Adrenal gland (tissue), 12 donors: Measurements from ENCODE around the gene PIEZO2. TPM values are rescaled to one million over a fixed set of nuclear protein-coding genes. Genes with fewer than 3 reads are reported as not detected.
A peak's percentile ranks its signal among the peaks of the same experiment; 100 is the strongest.
"Not testable (repeated sequence)": the region's sequence is repeated elsewhere in the genome, so short reads cannot be mapped to it uniquely, and the experiment has no call there.

ENCODE experiments used
- DNase-seq, 7 donors: peaks; one replicate each; pipeline ENCODE4 v3.0.0-alpha.2; 2019 to 2020
- H3K27ac ChIP-seq, 5 donors: fragments of 200-600 bp; sonication (generic) in 4 of 5; 1 replicate in 3 of 5; 2 replicates in 2 of 5; pipeline versions ENCODE4 v1.5.1 to v1.8.0; 2016 to 2020; ENCODE audit warnings: mild to moderate bottlenecking in 1 of 5
- H3K27me3 ChIP-seq: fragments of 200-600 bp; 2 replicates; pipeline ENCODE4 v1.8.0; 2021
- H3K36me3 ChIP-seq, 2 donors: fragments of 200-600 bp; replicated peaks in 1 of 2; 1 replicate in 1 of 2; 2 replicates in 1 of 2; pipeline versions ENCODE4 v1.5.1 to v1.8.0; 2018 to 2022
- H3K4me1 ChIP-seq, 2 donors: fragments of 200-600 bp; replicated peaks in 1 of 2; 1 replicate in 1 of 2; 2 replicates in 1 of 2; pipeline versions ENCODE4 v1.5.1 to v1.8.0; 2018 to 2021
- H3K4me3 ChIP-seq, 4 donors: fragments of 200-600 bp; sonication (generic) in 3 of 4; one replicate each; pipeline ENCODE4 v1.5.1; 2016 to 2018
- H3K9me3 ChIP-seq, 3 donors: fragments of 200-600 bp; sonication (generic) in 1 of 3; replicated peaks in 1 of 3; 1 replicate in 2 of 3; 2 replicates in 1 of 3; pipeline versions ENCODE4 v1.5.1 to v1.8.0; 2016 to 2021
- CTCF ChIP-seq, 6 experiments: fragments of 450-650 bp in 4 of 6; fragments of 200-600 bp in 2 of 6; sonication (generic) in 1 of 6; IDR thresholded peaks; 1 replicate in 5 of 6; 2 replicates in 1 of 6; pipeline versions ENCODE4 v1.5.1 to v1.8.0; 2016 to 2021; ENCODE audit warnings: antibody characterized with exemption in 6 of 6, mild to moderate bottlenecking in 2 of 6, moderate library complexity in 1 of 6
- POLR2A ChIP-seq, 2 donors: fragments of 450-650 bp; IDR thresholded peaks; one replicate each; pipeline ENCODE4 v1.6.1; 2017; ENCODE audit warnings: antibody characterized with exemption in 2 of 2, mild to moderate bottlenecking in 2 of 2, moderate library complexity in 1 of 2
- WGBS, 4 donors: extraction: QIAGEN DNeasy Blood & Tissue Kit in 2 of 4; methylation state at CpG; one replicate each; pipeline versions ENCODE4 v1.1.5 to v1.1.7; 2013 to 2017; 5-methylcytosine and 5-hydroxymethylcytosine counted together
- intact Hi-C, 2 donors: fragments of 100-400 bp; cut with DNase I; formaldehyde crosslinking; loops; one replicate each; pipeline versions ENCODE4 v1.14.1 to v1.15.0; 2022 to 2023
- polyA plus RNA-seq, 3 donors: library from polyadenylated mRNA; stranded (reverse); fragments of 200-250 nt in 2 of 3; fragments of 350-450 nt in 1 of 3; fragmentation: Illumina TruSeq in 1 of 3; extraction: RNeasy Lipid Tissue Mini Kit (QIAGEN cat#74804) in 1 of 3; gene quantifications; one replicate each; pipeline ENCODE4 v1.2.3, GENCODE V29; 2013 to 2014
- total RNA-seq, 9 donors: library from RNA; depleted of rRNA in 4 of 9; stranded (reverse); fragments of >200 nt in 4 of 9; fragments of 120-200 nt in 1 of 9; fragmentation: NEBNext Ultra II Directional in 1 of 9; extraction: Animal tissue kit (Norgen Biotek cat#: 25700) in 1 of 9; gene quantifications; one replicate each; pipeline versions ENCODE4 v1.1.0 to v1.2.4, GENCODE V29; 2013 to 2023
- donor health status: healthy with polysubstance abuse.
- donor health status: Bipolar disorder and iron deficiency.
- donor health status: DM: yes; HTN: yes; CAD: no.
- donor health status: DM: no; HTN: no; CAD: no.
- donor health status: DM: no; HTN: no; CAD: no.
- donor health status: DM: yes; HTN: yes; CAD: no.

Gene PIEZO2
- total and polyA plus RNA-seq, 12 donors = 0.88 to 18.0 (median 2.6) TPM

- Histone ChIP-seq H3K27me3 (no peaks in the 10 kb centered on the region), H3K27ac (no peak overlapping the region), H3K4me1 (peaks cover 6 to 15% of the 10 kb centered on the region in 2 donors), H3K4me3 (no peak overlapping the region), H3K36me3 (no peaks in the 10 kb centered on the region), H3K9me3 (no peaks in the 10 kb centered on the region)
- TF ChIP-seq CTCF (IDR thresholded peaks at IDR 0.05) = no peak
- no peak for TF ChIP-seq POLR2A (IDR thresholded peaks at IDR 0.05)
- intact Hi-C loops = no loop called here
- WGBS, 4 donors = 88 to 96% (median 90%) methylated on average over 4 of the region's 4 CpGs
- no peak for DNase-seq
These were observed 225.1 kb downstream of the PIEZO2 start for GRCh38 chr18:10924290-10924689.

- no peaks in the 10 kb centered on the region for H3K27me3 ChIP-seq
- TF ChIP-seq POLR2A (IDR thresholded peaks at IDR 0.05) (no peak), CTCF (IDR thresholded peaks at IDR 0.05) (no peak)
- H3K4me3 ChIP-seq = no peak overlapping the region
- H3K4me1 ChIP-seq = peaks cover 6 to 15% of the 10 kb centered on the region in 2 donors
- no peaks in the 10 kb centered on the region for H3K36me3 ChIP-seq
- no peak overlapping the region for H3K27ac ChIP-seq
- DNase-seq = peak in 3 of 7 donors; percentile 19 to 30 (median 20)
- no peaks in the 10 kb centered on the region for H3K9me3 ChIP-seq
- WGBS, 4 donors = 22 to 58% (median 46%) methylated on average over 1 of the region's 1 CpG
- intact Hi-C loops = no loop called here
These were observed 225.8 kb downstream of the PIEZO2 start for GRCh38 chr18:10923551-10924070.

GRCh38 chr18:10923141-10923540 lies 226.2 kb downstream of the PIEZO2 start:
- intact Hi-C loops = no loop called here
- no peak for DNase-seq
- H3K4me3 ChIP-seq = no peak overlapping the region
- WGBS, 4 donors = 57 to 69% (median 63%) methylated on average over 4 of the region's 4 CpGs
- H3K4me1 ChIP-seq = peaks cover 6 to 15% of the 10 kb centered on the region in 2 donors
- no peak overlapping the region for H3K27ac ChIP-seq
- H3K36me3 ChIP-seq = no peaks in the 10 kb centered on the region
- no peaks in the 10 kb centered on the region for H3K27me3 ChIP-seq
- no peaks in the 10 kb centered on the region for H3K9me3 ChIP-seq
- TF ChIP-seq POLR2A (IDR thresholded peaks at IDR 0.05) = no peak
- TF ChIP-seq CTCF (IDR thresholded peaks at IDR 0.05) = no peak

- H3K27me3 ChIP-seq, DNase-seq, H3K9me3 ChIP-seq, H3K27ac ChIP-seq, intact Hi-C loops, H3K4me3 ChIP-seq, H3K36me3 ChIP-seq: not testable (repeated sequence)
- H3K4me1 ChIP-seq = peaks cover 6 to 15% of the 10 kb centered on the region in 2 donors
- 75 to 93% (median 91%) methylated on average over 1 of the region's 1 CpG for WGBS, 4 donors
These were observed 226.7 kb downstream of the PIEZO2 start for GRCh38 chr18:10922712-10923111.

GRCh38 chr18:10920309-10920708 lies 229.1 kb downstream of the PIEZO2 start:
- WGBS, 4 donors = 83 to 86% (median 84%) methylated on average over 6 of the region's 6 CpGs
- H3K9me3 ChIP-seq, H3K27ac ChIP-seq, H3K4me1 ChIP-seq, DNase-seq, H3K4me3 ChIP-seq, H3K36me3 ChIP-seq, intact Hi-C loops, H3K27me3 ChIP-seq: not testable (repeated sequence)
